Fibroblast of the aortic adventitia (primary cell): Measurements from ENCODE around the gene ICAM5. TPM values are rescaled to one million over a fixed set of nuclear protein-coding genes. Genes with fewer than 3 reads are reported as not detected.

Experiments
- DNase-seq: peaks from one replicate; pipeline ENCODE4 v3.0.0-alpha.2; 2010; ENCODE audit warnings: low read depth
- H3K4me3 ChIP-seq: 2 replicates; pipeline ENCODE4 v1.5.1; 2011; ENCODE audit warnings: low read depth, mild to moderate bottlenecking, control low read depth, low read length, moderate library complexity
- CTCF ChIP-seq: IDR thresholded peaks from 2 replicates; pipeline ENCODE4 v1.5.1; 2011; ENCODE audit warnings: mild to moderate bottlenecking, low read length, control low read depth, inconsistent platforms; ENCODE audit not compliant: insufficient read depth
- total RNA-seq: library from RNA; depleted of rRNA; stranded (reverse); fragments of >200 nt; gene quantifications from 2 replicates; pipeline ENCODE4 v1.2.3, GENCODE V29; 2012; ENCODE audit warnings: low replicate concordance

The ICAM5 gene
- total RNA-seq, 1 donor, result 1.2 TPM

GRCh38 chr19:10270180-10270615 is 19.6 kb upstream of the ICAM5 start:
- no peak for TF ChIP-seq CTCF
- peak overlapping the region; percentile 69 for H3K4me3 ChIP-seq
- DNase-seq, result no peak

- peak within 1 kb of the TSS; percentile 69 for H3K4me3 ChIP-seq
- peak; percentile 79 for DNase-seq
- peak; percentile 4 for TF ChIP-seq CTCF
Measured at GRCh38 chr19:10270616-10271394, 18.9 kb upstream of the ICAM5 start, which contains the start of gene ICAM1. ICAM1 (plus strand) TSS chr19:10271120; CDS start chr19:10271160, 40 bp downstream.

GRCh38 chr19:10271543-10272086 is 18.1 kb upstream of the ICAM5 start:
- H3K4me3 ChIP-seq, result peak overlapping the region; percentile 69
- peak; percentile 37 for DNase-seq
- TF ChIP-seq CTCF, result no peak

GRCh38 chr19:10274589-10274988 is 15.2 kb upstream of the ICAM5 start:
- H3K4me3 ChIP-seq, result no peak overlapping the region
- DNase-seq, result no peak
- TF ChIP-seq CTCF, result no peak

- DNase-seq, result no peak
- TF ChIP-seq CTCF, result no peak
- no peak overlapping the region for H3K4me3 ChIP-seq
Measured at GRCh38 chr19:10277795-10278589, 11.8 kb upstream of the ICAM5 start.

GRCh38 chr19:10278935-10279334 is 10.8 kb upstream of the ICAM5 start:
- TF ChIP-seq CTCF, result no peak
- DNase-seq, result no peak
- no peak overlapping the region for H3K4me3 ChIP-seq
